GM18873 (cell line): ENCODE results near the gene PUSL1.

Experiments used
- ATAC-seq: cut with Tn5 transposase; IDR thresholded peaks from one replicate; pipeline ENCODE4 v1.9.1; 2021; ENCODE audit warnings: mild to moderate bottlenecking, moderate library complexity, moderate number of reproducible peaks; ENCODE audit not compliant: unreplicated experiment, low FRiP score

PUSL1 gene

GRCh38 chr1:1321477-1321876 is 13.1 kb downstream of the PUSL1 start:
- no peak for ATAC-seq

GRCh38 chr1:1322418-1322817 is 14.0 kb downstream of the PUSL1 start:
- ATAC-seq = no peak

DNA sequence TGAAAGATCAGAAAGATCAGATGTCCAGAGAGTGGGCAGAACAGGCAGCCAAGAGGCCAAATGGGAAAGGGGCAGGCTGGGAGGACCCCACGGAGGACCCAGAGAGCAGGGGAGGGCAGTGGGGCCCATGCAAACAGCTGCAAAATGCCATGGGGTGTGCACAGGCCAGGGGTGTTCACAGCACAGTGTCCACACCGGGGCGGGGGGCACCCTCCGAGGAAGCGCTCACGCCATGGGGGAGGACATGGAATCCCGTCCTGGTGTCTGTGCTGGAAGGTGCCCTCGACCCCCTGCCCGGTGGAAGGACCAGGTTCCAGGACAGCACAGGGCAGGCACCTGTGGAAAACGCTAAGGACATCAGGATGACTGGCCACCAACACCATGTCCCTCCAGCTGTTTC is 14.6 kb downstream of the PUSL1 start:
- no peak for ATAC-seq

GRCh38 chr1:1324084-1324523 is 15.7 kb downstream of the PUSL1 start:
- peak; percentile 21 for ATAC-seq

GRCh38 chr1:1324524-1325287 is 16.3 kb downstream of the PUSL1 start, which contains the start of the genes CPTP and INTS11:
Gene CPTP (plus strand): TSS chr1:1324802. CDS start chr1:1326911, 2,109 bp downstream.
Gene INTS11 (minus strand): TSS chr1:1324660. CDS start chr1:1324608, 52 bp downstream.
- ATAC-seq = peak; percentile 66

DNA sequence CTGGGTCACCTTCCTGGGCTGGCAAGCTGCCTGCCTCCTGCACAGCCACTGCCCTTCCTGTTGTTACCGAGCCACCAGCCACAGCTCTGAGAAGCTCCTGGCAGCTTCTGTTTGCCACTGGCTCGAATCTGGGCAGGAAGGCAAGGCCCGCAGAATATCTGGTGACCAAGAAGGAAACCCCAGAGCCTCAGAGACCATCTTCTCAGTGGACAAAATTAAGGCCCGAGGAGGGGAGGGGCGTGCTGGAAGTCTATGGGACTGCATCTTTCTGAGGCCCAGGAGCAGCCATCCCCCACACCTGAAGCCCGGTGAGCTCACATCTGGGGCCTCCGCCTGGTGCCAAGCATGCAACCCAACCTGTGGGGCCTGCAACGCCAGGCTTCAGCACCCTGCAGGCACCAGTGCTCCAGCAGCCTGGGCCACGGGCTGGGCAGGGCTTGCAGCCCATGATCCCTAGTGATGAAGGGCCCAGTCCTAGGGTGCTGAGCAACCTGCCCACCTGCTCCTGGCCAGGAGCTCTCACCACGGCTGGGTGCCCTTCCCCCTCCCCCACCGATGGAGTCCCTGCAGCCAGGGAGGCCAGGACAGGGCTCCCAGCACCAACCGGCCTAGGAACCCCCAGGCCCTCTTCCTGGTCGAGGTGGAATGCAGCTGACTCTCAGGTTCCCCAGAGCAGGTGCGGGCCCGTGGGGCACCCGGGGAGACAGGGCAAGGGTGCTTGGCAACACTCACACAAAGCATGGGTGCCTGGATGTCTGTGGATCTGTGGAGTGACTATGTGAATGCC is 17.1 kb downstream of the PUSL1 start:
- ATAC-seq = no peak

DNA sequence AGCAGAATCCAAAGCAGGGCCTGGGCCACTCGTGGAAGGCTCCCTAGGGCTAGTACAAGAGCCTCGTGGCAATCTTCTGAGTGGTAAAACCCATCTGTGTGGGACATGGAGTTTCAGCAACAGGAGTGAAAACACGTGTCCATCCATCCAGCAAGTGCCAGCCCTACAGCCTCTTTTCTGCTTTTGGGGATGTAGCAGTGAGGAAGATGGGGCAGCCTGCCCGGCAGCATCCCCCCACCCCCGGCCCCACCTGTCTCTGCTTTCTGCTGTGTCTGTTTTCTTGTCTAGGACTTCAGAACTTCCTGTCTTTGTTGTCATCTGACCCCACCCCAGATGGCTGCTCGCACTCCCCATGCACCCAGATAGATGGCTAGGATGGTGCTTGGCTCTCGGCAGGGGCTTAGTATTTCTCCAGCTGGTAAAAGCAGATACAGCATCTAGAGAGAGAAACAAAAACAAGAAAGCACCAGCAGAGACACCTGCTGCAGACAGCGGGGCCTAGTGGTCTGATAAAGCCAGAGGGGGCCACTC is 17.7 kb downstream of the PUSL1 start:
- ATAC-seq = no peak

- ATAC-seq = no peak
Measured at GRCh38 chr1:1327291-1327690, 18.9 kb downstream of the PUSL1 start.

GRCh38 chr1:1328254-1328653 is 19.9 kb downstream of the PUSL1 start:
- ATAC-seq = no peak

GRCh38 chr1:1329304-1330210 is 21.2 kb downstream of the PUSL1 start:
- ATAC-seq = no peak

DNA sequence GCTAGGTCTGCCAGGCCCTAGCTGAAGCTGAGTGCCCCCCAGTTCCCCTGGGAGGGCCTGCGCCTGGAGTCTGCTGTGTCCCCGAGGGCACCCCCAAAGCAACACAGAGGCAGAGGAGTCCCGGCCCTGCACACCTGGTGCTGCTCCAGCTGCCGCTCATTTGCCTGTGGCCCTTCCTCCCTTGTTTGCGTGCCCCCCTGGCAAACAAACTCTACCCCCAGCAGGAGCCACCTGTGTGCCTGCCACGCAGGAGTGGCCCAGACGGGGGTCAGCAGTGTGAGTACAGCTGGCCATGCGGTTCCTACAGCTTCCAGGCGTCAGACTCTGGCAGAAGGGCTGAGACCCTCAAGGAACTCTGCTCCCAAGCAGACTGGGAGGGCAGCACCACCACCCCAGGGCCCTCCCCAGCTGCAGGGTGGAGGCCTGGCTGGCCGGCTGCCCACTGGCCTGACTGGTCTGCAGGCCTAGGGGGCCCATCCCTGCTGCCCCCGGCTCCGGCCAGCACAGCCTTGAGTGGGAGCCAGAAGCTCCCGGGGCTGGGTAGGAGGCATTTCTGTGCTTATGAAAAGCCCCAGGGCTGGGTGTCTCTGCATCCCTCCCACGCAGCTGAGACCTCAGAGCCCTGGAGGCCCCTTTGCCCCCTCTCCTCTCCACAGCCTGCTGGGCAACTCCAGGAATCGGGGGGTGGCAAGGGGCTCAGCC is 22.1 kb downstream of the PUSL1 start:
- ATAC-seq = no peak

- ATAC-seq = no peak
Measured at GRCh38 chr1:1331068-1331965, 22.9 kb downstream of the PUSL1 start, which contains the start of gene TAS1R3. Gene TAS1R3 (plus strand): TSS chr1:1331280. CDS start chr1:1331346, 66 bp downstream.

DNA sequence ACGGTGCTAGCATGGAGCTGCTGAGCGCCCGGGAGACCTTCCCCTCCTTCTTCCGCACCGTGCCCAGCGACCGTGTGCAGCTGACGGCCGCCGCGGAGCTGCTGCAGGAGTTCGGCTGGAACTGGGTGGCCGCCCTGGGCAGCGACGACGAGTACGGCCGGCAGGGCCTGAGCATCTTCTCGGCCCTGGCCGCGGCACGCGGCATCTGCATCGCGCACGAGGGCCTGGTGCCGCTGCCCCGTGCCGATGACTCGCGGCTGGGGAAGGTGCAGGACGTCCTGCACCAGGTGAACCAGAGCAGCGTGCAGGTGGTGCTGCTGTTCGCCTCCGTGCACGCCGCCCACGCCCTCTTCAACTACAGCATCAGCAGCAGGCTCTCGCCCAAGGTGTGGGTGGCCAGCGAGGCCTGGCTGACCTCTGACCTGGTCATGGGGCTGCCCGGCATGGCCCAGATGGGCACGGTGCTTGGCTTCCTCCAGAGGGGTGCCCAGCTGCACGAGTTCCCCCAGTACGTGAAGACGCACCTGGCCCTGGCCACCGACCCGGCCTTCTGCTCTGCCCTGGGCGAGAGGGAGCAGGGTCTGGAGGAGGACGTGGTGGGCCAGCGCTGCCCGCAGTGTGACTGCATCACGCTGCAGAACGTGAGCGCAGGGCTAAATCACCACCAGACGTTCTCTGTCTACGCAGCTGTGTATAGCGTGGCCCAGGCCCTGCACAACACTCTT is 23.8 kb downstream of the PUSL1 start:
- no peak for ATAC-seq

- no peak for ATAC-seq
Measured at GRCh38 chr1:1332774-1333480, 24.5 kb downstream of the PUSL1 start.

- no peak for ATAC-seq
Measured at GRCh38 chr1:1333551-1334241, 25.3 kb downstream of the PUSL1 start.

DNA sequence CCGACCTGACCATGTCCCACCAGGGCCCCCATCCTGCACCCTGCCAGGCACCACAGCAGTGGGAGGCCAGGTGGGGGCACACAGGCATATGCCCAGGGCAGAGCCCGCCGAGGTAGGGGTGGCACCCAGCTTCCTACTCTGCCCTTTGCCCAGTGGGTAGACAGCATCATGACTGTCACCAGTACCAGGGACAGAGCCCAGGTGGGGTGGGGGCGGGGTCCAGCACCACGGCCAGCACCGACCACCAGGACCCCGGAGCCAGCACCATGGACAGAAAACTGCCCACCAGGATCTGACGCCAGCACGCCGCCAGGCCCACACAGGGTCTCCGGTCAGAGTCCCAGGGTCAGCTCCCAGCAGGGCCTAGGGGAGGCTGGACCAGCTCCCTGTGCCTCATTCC is 26.4 kb downstream of the PUSL1 start:
- no peak for ATAC-seq

GRCh38 chr1:1335283-1335682 is 26.9 kb downstream of the PUSL1 start:
- no peak for ATAC-seq
